Tibial nerve (tissue), 4 donors: ENCODE measurements around the gene MYRFL. TPM values are rescaled to one million over a fixed set of nuclear protein-coding genes. Genes with fewer than 3 reads are reported as not detected.

Source experiments
- DNase-seq, 2 donors: peaks; one replicate each; pipeline ENCODE4 v3.0.0-alpha.2; 2019; ENCODE audit warnings: low spot score in 2 of 2
- H3K27ac ChIP-seq, 4 donors: fragments of 200-600 bp; sonication (generic) in 3 of 4; one replicate each; pipeline ENCODE4 v1.5.1; 2017 to 2019; ENCODE audit warnings: mild to moderate bottlenecking in 1 of 4
- H3K27me3 ChIP-seq, 2 donors: fragments of 200-600 bp; sonication (generic) in 1 of 2; one replicate each; pipeline versions ENCODE4 v1.5.1 to v1.6.0; 2017 to 2019
- H3K36me3 ChIP-seq, 3 donors: fragments of 200-600 bp; sonication (generic); one replicate each; pipeline ENCODE4 v1.5.1; 2018 to 2019
- H3K4me1 ChIP-seq, 4 donors: fragments of 200-600 bp; sonication (generic) in 3 of 4; one replicate each; pipeline ENCODE4 v1.5.1; 2017 to 2019
- H3K4me3 ChIP-seq, 4 donors: fragments of 200-600 bp; sonication (generic) in 3 of 4; one replicate each; pipeline ENCODE4 v1.5.1; 2017 to 2019; ENCODE audit warnings: mild to moderate bottlenecking in 1 of 4, moderate library complexity in 1 of 4
- H3K9me3 ChIP-seq, 4 donors: fragments of 200-600 bp; sonication (generic) in 3 of 4; one replicate each; pipeline ENCODE4 v1.5.1; 2017 to 2019
- CTCF ChIP-seq, 5 experiments: fragments of 200-600 bp in 3 of 5; fragments of 450-650 bp in 2 of 5; sonication (generic) in 3 of 5; IDR thresholded peaks; one replicate each; pipeline ENCODE4 v1.5.1; 2016 to 2019; ENCODE audit warnings: antibody characterized with exemption in 5 of 5, mild to moderate bottlenecking in 3 of 5, moderate library complexity in 2 of 5
- EP300 ChIP-seq, 2 donors: sonication (generic); formaldehyde crosslinking; IDR thresholded peaks; one replicate each; pipeline ENCODE4 v1.6.1; 2017; ENCODE audit warnings: antibody characterized with exemption in 2 of 2, mild to moderate bottlenecking in 1 of 2
- POLR2A ChIP-seq, 2 donors: fragments of 450-650 bp; IDR thresholded peaks; one replicate each; pipeline ENCODE4 v1.6.1; 2017; ENCODE audit warnings: antibody characterized with exemption in 2 of 2, mild to moderate bottlenecking in 2 of 2, moderate library complexity in 2 of 2
- WGBS, 2 donors: methylation state at CpG; one replicate each; pipeline ENCODE4 v1.1.5; 2018; 5-methylcytosine and 5-hydroxymethylcytosine counted together
- total RNA-seq, 4 donors: library from RNA; depleted of rRNA; stranded (reverse); fragments of >200 nt; gene quantifications; one replicate each; pipeline ENCODE4 v1.1.0, GENCODE V29; 2016

The MYRFL gene
- total RNA-seq, 4 donors from 2014 or later, result 0.20 TPM; not detected in 3

DNA sequence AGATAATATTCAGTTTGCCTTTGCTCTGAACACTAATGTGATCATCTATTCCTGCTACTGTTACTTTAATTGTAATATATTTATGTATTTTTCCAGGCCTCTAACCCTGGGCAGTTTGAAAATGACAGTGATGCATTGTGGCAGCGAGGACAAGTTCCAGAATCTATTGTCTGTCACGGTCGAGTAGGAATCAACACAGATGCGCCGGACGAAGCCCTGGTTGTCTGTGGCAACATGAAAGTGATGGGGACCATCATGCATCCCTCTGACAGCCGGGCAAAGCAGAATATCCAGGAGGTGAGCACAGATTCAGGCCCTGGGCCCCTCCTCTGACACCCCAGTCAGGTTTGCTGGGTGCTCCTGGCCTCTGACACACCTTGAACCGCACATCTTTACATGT is 78.5 kb downstream of the MYRFL start:
- H3K9me3 ChIP-seq, result no peaks in the 10 kb centered on the region
- H3K4me3 ChIP-seq, result no peak overlapping the region
- no peak for DNase-seq
- TF ChIP-seq CTCF (IDR thresholded peaks at IDR 0.05) (no peak), POLR2A (IDR thresholded peaks at IDR 0.05) (no peak), EP300 (IDR thresholded peaks at IDR 0.05) (no peak)
- no peak overlapping the region for H3K27ac ChIP-seq
- WGBS, 2 donors, result 89 to 90% methylated on average over 8 of the region's 8 CpGs
- peaks cover 0 to 26% (median 0%) of the 10 kb centered on the region in 4 donors for H3K4me1 ChIP-seq
- no peaks in the 10 kb centered on the region for H3K27me3 ChIP-seq
- no peaks in the 10 kb centered on the region for H3K36me3 ChIP-seq

GRCh38 chr12:69904777-69905176 is 79.8 kb downstream of the MYRFL start:
- 0 to 25% methylated on average over 1 of the region's 1 CpG for WGBS, 2 donors
- Histone ChIP-seq H3K27me3 (no peaks in the 10 kb centered on the region), H3K27ac (no peak overlapping the region), H3K9me3 (no peaks in the 10 kb centered on the region), H3K36me3 (no peaks in the 10 kb centered on the region), H3K4me1 (peaks cover 0 to 26% (median 0%) of the 10 kb centered on the region in 4 donors), H3K4me3 (no peak overlapping the region)
- TF ChIP-seq CTCF (IDR thresholded peaks at IDR 0.05) (no peak), EP300 (IDR thresholded peaks at IDR 0.05) (no peak), POLR2A (IDR thresholded peaks at IDR 0.05) (no peak)
- no peak for DNase-seq

DNA sequence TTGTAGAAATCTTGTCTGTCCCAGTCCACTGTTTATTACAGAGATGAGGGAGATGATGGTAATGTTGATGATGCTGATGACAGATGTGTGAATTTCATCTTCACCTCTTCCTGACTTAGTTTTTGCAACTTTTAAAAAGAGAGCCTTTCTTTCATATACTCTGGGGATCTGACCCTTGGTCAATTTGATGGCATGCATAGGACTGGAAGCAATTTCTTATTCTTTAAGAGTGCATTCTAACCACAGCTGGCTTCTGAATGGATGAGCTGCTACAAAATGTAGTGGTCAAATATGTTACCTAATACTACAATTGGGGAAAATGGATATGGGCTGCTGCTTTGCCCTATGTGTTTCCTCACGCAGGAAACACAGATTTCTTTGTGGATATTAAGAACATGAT is 80.8 kb downstream of the MYRFL start:
- Histone ChIP-seq H3K27me3 (no peaks in the 10 kb centered on the region), H3K36me3 (no peaks in the 10 kb centered on the region), H3K27ac (no peak overlapping the region), H3K4me3 (no peak overlapping the region), H3K4me1 (peaks cover 0 to 21% (median 0%) of the 10 kb centered on the region in 4 donors), H3K9me3 (no peaks in the 10 kb centered on the region)
- 84 to 100% methylated on average over 1 of the region's 1 CpG for WGBS, 2 donors
- TF ChIP-seq EP300 (IDR thresholded peaks at IDR 0.05) (no peak), CTCF (IDR thresholded peaks at IDR 0.05) (no peak), POLR2A (IDR thresholded peaks at IDR 0.05) (no peak)
- DNase-seq, result no peak

DNA sequence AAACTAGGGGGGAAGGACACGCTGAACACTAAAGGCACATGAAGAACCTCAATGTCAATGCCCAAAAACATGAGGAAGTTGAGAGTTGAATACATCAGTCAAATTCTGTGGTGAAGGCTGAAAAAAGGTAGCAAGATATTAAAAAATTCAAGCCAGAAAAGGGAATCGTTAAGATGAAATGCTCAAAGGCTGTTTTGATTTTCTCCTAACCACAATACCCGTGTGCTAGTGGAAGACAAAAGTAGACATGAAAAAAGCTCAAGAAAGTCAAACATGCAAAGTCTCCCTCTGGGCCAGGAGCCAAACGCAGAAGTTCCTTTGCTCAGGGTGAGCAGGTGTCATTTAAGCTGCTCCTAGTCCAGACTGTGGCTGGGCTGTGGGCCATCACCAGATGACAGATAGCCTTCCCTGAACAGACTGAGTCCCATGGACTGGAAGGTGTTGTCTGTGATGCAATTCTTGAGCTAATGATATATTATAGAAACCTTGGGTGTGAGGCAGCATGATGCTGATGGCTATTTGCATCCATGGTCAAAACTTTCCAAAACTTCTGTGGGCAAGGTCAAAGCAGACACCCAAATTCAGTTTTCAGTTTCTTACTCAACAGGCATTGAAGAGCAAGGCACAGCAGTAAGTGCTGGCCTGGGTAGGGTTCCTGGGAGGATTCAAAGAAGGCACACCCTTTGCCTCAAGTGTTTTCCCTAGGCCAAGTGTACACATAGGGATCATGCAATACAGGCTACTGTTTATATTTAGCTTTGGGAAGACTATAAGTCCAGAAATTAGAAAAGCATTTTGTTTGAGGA is 81.6 kb downstream of the MYRFL start:
- Histone ChIP-seq H3K9me3 (no peaks in the 10 kb centered on the region), H3K36me3 (no peaks in the 10 kb centered on the region), H3K27ac (no peak overlapping the region), H3K4me3 (no peak overlapping the region), H3K4me1 (peaks cover 0 to 13% (median 0%) of the 10 kb centered on the region in 4 donors), H3K27me3 (no peaks in the 10 kb centered on the region)
- TF ChIP-seq EP300 (IDR thresholded peaks at IDR 0.05) (no peak), CTCF (IDR thresholded peaks at IDR 0.05) (no peak), POLR2A (IDR thresholded peaks at IDR 0.05) (no peak)
- WGBS, 2 donors, result 76 to 80% methylated on average over 4 of the region's 4 CpGs
- DNase-seq, result no peak

DNA sequence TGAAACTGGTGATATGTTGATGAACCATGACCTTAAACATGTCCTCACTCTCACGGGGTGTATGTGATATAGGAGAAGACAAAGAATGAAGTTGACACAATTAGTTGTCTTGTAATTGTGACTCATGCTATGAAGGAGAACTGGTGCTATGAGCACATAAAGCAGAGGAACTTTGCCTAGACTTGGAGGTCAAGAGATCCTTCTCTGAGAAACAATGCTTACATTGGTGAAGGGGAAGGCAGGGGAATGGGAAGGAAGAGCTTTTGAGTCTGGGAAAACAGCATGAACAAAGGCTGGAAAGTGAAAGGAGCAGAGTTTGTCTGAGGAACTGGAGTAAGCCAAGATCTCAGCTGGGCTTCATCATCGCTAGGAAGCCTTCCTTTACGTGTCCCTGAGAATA is 83.2 kb downstream of the MYRFL start:
- H3K36me3 ChIP-seq, result no peaks in the 10 kb centered on the region
- peaks cover 0 to 13% (median 0%) of the 10 kb centered on the region in 4 donors for H3K4me1 ChIP-seq
- no peak for TF ChIP-seq EP300 (IDR thresholded peaks at IDR 0.05)
- TF ChIP-seq POLR2A (IDR thresholded peaks at IDR 0.05), result no peak
- no peak for TF ChIP-seq CTCF (IDR thresholded peaks at IDR 0.05)
- no peaks in the 10 kb centered on the region for H3K27me3 ChIP-seq
- DNase-seq, result no peak
- H3K27ac ChIP-seq, result no peak overlapping the region
- WGBS, 2 donors, result 39 to 45% methylated on average over 3 of the region's 3 CpGs
- H3K9me3 ChIP-seq, result no peaks in the 10 kb centered on the region
- H3K4me3 ChIP-seq, result no peak overlapping the region
